Breast epithelium (tissue), 3 donors: Measurements from ENCODE around the gene RNASE4.

ENCODE experiments used
- POLR2AphosphoS5 ChIP-seq, 3 donors: sonication (generic); formaldehyde crosslinking; IDR thresholded peaks; one replicate each; pipeline ENCODE4 v1.6.1; 2017; ENCODE audit warnings: antibody characterized with exemption in 3 of 3
- TF ChIP-seq, protein P1 (sequence below), 3 donors: fragments of 450-650 bp; IDR thresholded peaks; one replicate each; pipeline ENCODE4 v1.5.1; 2016 to 2017; ENCODE audit warnings: antibody characterized with exemption in 3 of 3, mild to moderate bottlenecking in 3 of 3, moderate library complexity in 3 of 3

DNA sequence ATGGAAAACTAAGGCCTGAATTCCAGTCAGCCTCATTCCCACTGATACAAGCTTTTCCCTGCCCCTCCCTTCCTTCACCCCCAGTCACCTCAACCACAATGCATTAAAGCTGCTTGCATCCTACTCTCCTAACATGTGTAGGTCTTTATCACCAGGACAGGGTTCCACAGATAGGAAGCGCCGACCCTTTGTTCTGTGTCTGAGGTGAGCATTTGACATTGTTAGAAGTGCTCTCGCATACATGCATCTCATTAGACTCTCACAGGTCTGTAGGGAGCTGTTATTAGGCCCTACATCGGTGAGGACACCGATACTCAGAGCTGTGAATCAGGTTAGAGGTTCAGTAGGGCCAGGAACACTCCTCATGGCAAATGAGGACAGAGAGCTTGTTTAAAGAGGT, 48.1 kb downstream of the RNASE4 start:
- no peak for TF ChIP-seq POLR2AphosphoS5 (IDR thresholded peaks at IDR 0.05)
- TF ChIP-seq, protein P1, sequence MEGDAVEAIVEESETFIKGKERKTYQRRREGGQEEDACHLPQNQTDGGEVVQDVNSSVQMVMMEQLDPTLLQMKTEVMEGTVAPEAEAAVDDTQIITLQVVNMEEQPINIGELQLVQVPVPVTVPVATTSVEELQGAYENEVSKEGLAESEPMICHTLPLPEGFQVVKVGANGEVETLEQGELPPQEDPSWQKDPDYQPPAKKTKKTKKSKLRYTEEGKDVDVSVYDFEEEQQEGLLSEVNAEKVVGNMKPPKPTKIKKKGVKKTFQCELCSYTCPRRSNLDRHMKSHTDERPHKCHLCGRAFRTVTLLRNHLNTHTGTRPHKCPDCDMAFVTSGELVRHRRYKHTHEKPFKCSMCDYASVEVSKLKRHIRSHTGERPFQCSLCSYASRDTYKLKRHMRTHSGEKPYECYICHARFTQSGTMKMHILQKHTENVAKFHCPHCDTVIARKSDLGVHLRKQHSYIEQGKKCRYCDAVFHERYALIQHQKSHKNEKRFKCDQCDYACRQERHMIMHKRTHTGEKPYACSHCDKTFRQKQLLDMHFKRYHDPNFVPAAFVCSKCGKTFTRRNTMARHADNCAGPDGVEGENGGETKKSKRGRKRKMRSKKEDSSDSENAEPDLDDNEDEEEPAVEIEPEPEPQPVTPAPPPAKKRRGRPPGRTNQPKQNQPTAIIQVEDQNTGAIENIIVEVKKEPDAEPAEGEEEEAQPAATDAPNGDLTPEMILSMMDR (IDR thresholded peaks at IDR 0.05): no peak
